GM12891 (cell line): Measurements from ENCODE around the gene TRIAP1.

Experiments used
- POLR2A ChIP-seq: IDR thresholded peaks from 2 replicates; pipeline ENCODE4 v1.6.1; 2011; ENCODE audit warnings: low read depth, low read length, control low read depth
- POLR2AphosphoS5 ChIP-seq: IDR thresholded peaks from 2 replicates; pipeline ENCODE4 v1.6.1; 2011; ENCODE audit warnings: low read depth, low read length, control low read depth

- TF ChIP-seq POLR2A (no peak), POLR2AphosphoS5 (no peak)
Observed at GRCh38 chr12:120447992-120448391, 1.8 kb upstream of the TRIAP1 start.
